Neural progenitor cell (in vitro differentiated cells): ENCODE data around the gene RALGAPA2.

Experiments
- CTCF ChIP-seq: fragments of 200-600 bp; sonication (generic); IDR thresholded peaks from 2 replicates; pipeline ENCODE4 v1.5.1; 2017; ENCODE audit warnings: antibody characterized with exemption, mild to moderate bottlenecking
- EZH2phosphoT487 ChIP-seq: fragments of 200-600 bp; sonication (generic); IDR thresholded peaks from 2 replicates; pipeline ENCODE4 v1.6.1; 2017; ENCODE audit warnings: antibody characterized with exemption

- TF ChIP-seq EZH2phosphoT487: no peak
- no peak for TF ChIP-seq CTCF
Measured at GRCh38 chr20:20657092-20657491, 55.4 kb downstream of the RALGAPA2 start.
